H9 (cell line): ENCODE data around the gene APOBEC3G. TPM values are rescaled to one million over a fixed set of nuclear protein-coding genes. Genes with fewer than 3 reads are reported as not detected.

Experiments
- DNase-seq: peaks from one replicate; pipeline ENCODE4 v3.0.0-alpha.2; 2017
- H2AFZ ChIP-seq: one replicate; pipeline ENCODE4 v1.6.1; 2013; ENCODE audit warnings: mild to moderate bottlenecking, low read length, control low read depth, moderate library complexity
- H2AK5ac ChIP-seq: 2 replicates; pipeline ENCODE4 v1.6.1; 2013; ENCODE audit warnings: low read length, control low read depth, mixed read lengths; ENCODE audit not compliant: insufficient read length
- H2BK120ac ChIP-seq: one replicate; pipeline ENCODE4 v1.6.1; 2013; ENCODE audit warnings: low read depth, mild to moderate bottlenecking, low read length, control low read depth, inconsistent platforms; ENCODE audit not compliant: poor library complexity, severe bottlenecking
- H2BK12ac ChIP-seq: 2 replicates; pipeline ENCODE4 v1.6.1; 2013; ENCODE audit warnings: low read length, control low read depth, mixed read lengths, low read depth; ENCODE audit not compliant: insufficient read length
- H2BK15ac ChIP-seq: 2 replicates; pipeline ENCODE4 v1.6.1; 2013; ENCODE audit warnings: low read depth, low read length, control low read depth
- H2BK20ac ChIP-seq: one replicate; pipeline ENCODE4 v1.6.1; 2013; ENCODE audit warnings: low read depth, mild to moderate bottlenecking, low read length, control low read depth, inconsistent platforms; ENCODE audit not compliant: poor library complexity, severe bottlenecking
- H2BK5ac ChIP-seq: 2 replicates; pipeline ENCODE4 v1.6.1; 2013; ENCODE audit warnings: low read length, control low read depth, mixed read lengths; ENCODE audit not compliant: insufficient read length
- H3K14ac ChIP-seq: 2 replicates; pipeline ENCODE4 v1.6.1; 2013; ENCODE audit warnings: low read length, control low read depth; ENCODE audit not compliant: insufficient read depth
- H3K18ac ChIP-seq: 2 replicates; pipeline ENCODE4 v1.6.1; 2013; ENCODE audit warnings: low read depth, mild to moderate bottlenecking, mixed read lengths, low read length, control low read depth; ENCODE audit not compliant: insufficient read length
- H3K23ac ChIP-seq: 2 replicates; pipeline ENCODE4 v1.6.1; 2013; ENCODE audit warnings: low read length, control low read depth, mixed read lengths, low read depth; ENCODE audit not compliant: insufficient read length
- H3K23me2 ChIP-seq: 2 replicates; pipeline ENCODE4 v1.6.1; 2013; ENCODE audit warnings: low read depth, mild to moderate bottlenecking, mixed read lengths, low read length, control low read depth; ENCODE audit not compliant: insufficient read length, poor library complexity, severe bottlenecking
- H3K27ac ChIP-seq: 2 replicates; pipeline ENCODE4 v1.5.1; 2013; ENCODE audit warnings: low read length, control low read depth, mixed read lengths, low read depth; ENCODE audit not compliant: insufficient read length
- H3K27me3 ChIP-seq: 2 replicates; pipeline ENCODE4 v1.6.1; 2013; ENCODE audit warnings: low read length, control low read depth, inconsistent platforms; ENCODE audit not compliant: insufficient read depth
- H3K4ac ChIP-seq: 2 replicates; pipeline ENCODE4 v1.6.1; 2013; ENCODE audit warnings: low read depth, mild to moderate bottlenecking, control low read depth, inconsistent platforms, low read length, moderate library complexity
- H3K4me1 ChIP-seq: 2 replicates; pipeline ENCODE4 v1.6.1; 2013; ENCODE audit warnings: low read length, control low read depth, inconsistent platforms; ENCODE audit not compliant: insufficient read depth
- H3K4me2 ChIP-seq: 2 replicates; pipeline ENCODE4 v1.6.1; 2013; ENCODE audit warnings: low read length, control low read depth, mixed read lengths; ENCODE audit not compliant: insufficient read length, insufficient read depth
- H3K56ac ChIP-seq: 2 replicates; pipeline ENCODE4 v1.6.1; 2013; ENCODE audit warnings: low read depth, mild to moderate bottlenecking, mixed read lengths, low read length, control low read depth; ENCODE audit not compliant: insufficient read length
- H3K79me1 ChIP-seq: 2 replicates; pipeline ENCODE4 v1.6.1; 2013; ENCODE audit warnings: low read depth, mild to moderate bottlenecking, moderate library complexity, low read length, control low read depth, inconsistent platforms; ENCODE audit not compliant: insufficient read depth, poor library complexity, severe bottlenecking
- H3K79me2 ChIP-seq: 2 replicates; pipeline ENCODE4 v1.6.1; 2013; ENCODE audit warnings: low read length, control low read depth, inconsistent platforms; ENCODE audit not compliant: insufficient read depth
- H3K9ac ChIP-seq: 2 replicates; pipeline ENCODE4 v1.6.1; 2013; ENCODE audit warnings: low read length, control low read depth, mixed read lengths; ENCODE audit not compliant: insufficient read length; ENCODE audit errors: extremely low read depth
- H3K9me3 ChIP-seq: one replicate; pipeline ENCODE4 v1.6.1; 2013; ENCODE audit warnings: low read depth, low read length, inconsistent platforms; ENCODE audit not compliant: control insufficient read depth
- H3T11ph ChIP-seq: one replicate; pipeline ENCODE4 v1.6.1; 2013; ENCODE audit warnings: mild to moderate bottlenecking, low read length, control low read depth, inconsistent platforms
- H4K20me1 ChIP-seq: one replicate; pipeline ENCODE4 v1.6.1; 2013; ENCODE audit not compliant: control insufficient read depth, insufficient read length, insufficient read depth
- H4K5ac ChIP-seq: 2 replicates; pipeline ENCODE4 v1.6.1; 2013; ENCODE audit warnings: low read depth, mild to moderate bottlenecking, mixed read lengths, low read length, control low read depth; ENCODE audit not compliant: insufficient read length
- H4K8ac ChIP-seq: replicated peaks from 2 replicates; pipeline ENCODE4 v1.6.1; 2013; ENCODE audit warnings: low read length, control low read depth, mixed read lengths, low read depth; ENCODE audit not compliant: insufficient read length
- H4K91ac ChIP-seq: 2 replicates; pipeline ENCODE4 v1.6.1; 2013; ENCODE audit warnings: low read depth, mild to moderate bottlenecking, moderate library complexity, mixed read lengths, low read length, control low read depth; ENCODE audit not compliant: insufficient read length
- H3K27ac Mint-ChIP-seq, 3 experiments: 2 replicates in 2 of 3; 3 replicates in 1 of 3; pipeline ENCODE4 v1.8.0; 2020 to 2021; ENCODE audit warnings: mixed read lengths in 3 of 3, mild to moderate bottlenecking in 1 of 3, moderate library complexity in 1 of 3
- H3K27me3 Mint-ChIP-seq: 2 replicates; pipeline ENCODE4 v1.8.0; 2021; ENCODE audit warnings: low read depth, mild to moderate bottlenecking, moderate library complexity, mixed read lengths
- H3K36me3 Mint-ChIP-seq, 3 experiments: 2 replicates in 2 of 3; 3 replicates in 1 of 3; pipeline ENCODE4 v1.8.0; 2020 to 2021; ENCODE audit warnings: low read depth in 3 of 3, mixed read lengths in 3 of 3; ENCODE audit not compliant: insufficient read depth in 1 of 3
- H3K4me1 Mint-ChIP-seq, 2 experiments: 2 replicates each; pipeline ENCODE4 v1.8.0; 2020; ENCODE audit warnings: mixed read lengths in 2 of 2
- H3K4me3 Mint-ChIP-seq, 2 experiments: 2 replicates in 1 of 2; 3 replicates in 1 of 2; pipeline ENCODE4 v1.8.0; 2020 to 2021; ENCODE audit warnings: mild to moderate bottlenecking in 2 of 2, mixed read lengths in 2 of 2, moderate library complexity in 1 of 2
- H3K9me3 Mint-ChIP-seq, 2 experiments: 2 replicates in 1 of 2; 3 replicates in 1 of 2; pipeline ENCODE4 v1.8.0; 2020; ENCODE audit warnings: mild to moderate bottlenecking in 2 of 2, mixed read lengths in 2 of 2, moderate library complexity in 1 of 2
- WGBS: extraction: QIAGEN DNeasy Blood & Tissue Kit; methylation state at CpG from one replicate; pipeline ENCODE4 v1.1.7; 2013; ENCODE audit warnings: missing lambda C conversion rate, low lambda C conversion rate, mixed read lengths; ENCODE audit not compliant: insufficient read length; ENCODE audit errors: extremely low coverage; 5-methylcytosine and 5-hydroxymethylcytosine counted together
- total RNA-seq: library from RNA; stranded (reverse); gene quantifications from 2 replicates; pipeline ENCODE4 v1.2.1, GENCODE V29; 2021
- TF ChIP-seq, protein P1 (sequence below): fragments of 200-600 bp; sonication (generic); conservative IDR thresholded peaks from 3 replicates; pipeline ENCODE4 v1.8.0; 2021; ENCODE audit warnings: antibody characterized with exemption, mild to moderate bottlenecking

Gene APOBEC3G
- total RNA-seq, 1 experiment from 2014 or later, result 2.4 TPM

DNA sequence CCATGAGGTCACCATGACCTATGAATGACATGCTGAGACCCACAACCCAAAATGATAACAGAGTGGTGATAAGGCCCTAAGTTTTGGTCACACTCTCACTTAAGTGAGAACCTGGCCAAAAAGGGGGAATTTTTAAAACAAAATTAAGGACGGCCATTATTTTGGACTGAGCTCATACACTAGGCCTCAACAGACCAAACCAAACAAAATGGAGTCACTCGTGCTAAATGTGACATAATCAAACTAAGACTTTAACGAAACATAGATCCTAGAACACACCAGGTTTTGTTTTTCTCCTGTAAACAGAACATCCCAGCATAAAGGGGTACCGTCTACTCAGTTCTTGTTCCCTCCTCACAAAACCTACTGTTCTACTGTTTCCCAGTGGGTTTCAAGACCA lies 31.4 kb downstream of the APOBEC3G start:
- H2BK5ac ChIP-seq, result no peak overlapping the region
- H3K79me1 ChIP-seq, result no peaks in the 10 kb centered on the region
- no peak overlapping the region for H2BK15ac ChIP-seq
- Mint-ChIP-seq H3K36me3 (no peaks in the 10 kb centered on the region), H3K4me3 (no peak overlapping the region), H3K9me3 (peaks cover 0 to 3% of the 10 kb centered on the region in 2 experiments; a peak in 1 of 5 replicates), H3K27me3 (no peaks in the 10 kb centered on the region), H3K4me1 (peaks cover 14 to 18% of the 10 kb centered on the region in 2 experiments), H3K27ac (no peak overlapping the region)
- no peak overlapping the region for H2AK5ac ChIP-seq
- no peaks in the 10 kb centered on the region; the same call in 1 of the 2 replicates for H3K27me3 ChIP-seq
- no peak overlapping the region for H3K27ac ChIP-seq
- H4K91ac ChIP-seq, result no peak overlapping the region
- H2BK20ac ChIP-seq, result no peak overlapping the region
- H3K79me2 ChIP-seq, result no peaks in the 10 kb centered on the region
- H3T11ph ChIP-seq, result no peak overlapping the region
- no peak overlapping the region for H3K23ac ChIP-seq
- H3K56ac ChIP-seq, result no peak overlapping the region
- no peak overlapping the region for H3K4ac ChIP-seq
- H3K14ac ChIP-seq, result no peak overlapping the region
- WGBS, result no CpG with 5 or more reads among the region's 4 CpGs
- H2AFZ ChIP-seq, result no peak overlapping the region
- no peak overlapping the region for H4K8ac ChIP-seq
- H3K23me2 ChIP-seq, result no peaks in the 10 kb centered on the region
- no peak for DNase-seq
- TF ChIP-seq, protein P1, sequence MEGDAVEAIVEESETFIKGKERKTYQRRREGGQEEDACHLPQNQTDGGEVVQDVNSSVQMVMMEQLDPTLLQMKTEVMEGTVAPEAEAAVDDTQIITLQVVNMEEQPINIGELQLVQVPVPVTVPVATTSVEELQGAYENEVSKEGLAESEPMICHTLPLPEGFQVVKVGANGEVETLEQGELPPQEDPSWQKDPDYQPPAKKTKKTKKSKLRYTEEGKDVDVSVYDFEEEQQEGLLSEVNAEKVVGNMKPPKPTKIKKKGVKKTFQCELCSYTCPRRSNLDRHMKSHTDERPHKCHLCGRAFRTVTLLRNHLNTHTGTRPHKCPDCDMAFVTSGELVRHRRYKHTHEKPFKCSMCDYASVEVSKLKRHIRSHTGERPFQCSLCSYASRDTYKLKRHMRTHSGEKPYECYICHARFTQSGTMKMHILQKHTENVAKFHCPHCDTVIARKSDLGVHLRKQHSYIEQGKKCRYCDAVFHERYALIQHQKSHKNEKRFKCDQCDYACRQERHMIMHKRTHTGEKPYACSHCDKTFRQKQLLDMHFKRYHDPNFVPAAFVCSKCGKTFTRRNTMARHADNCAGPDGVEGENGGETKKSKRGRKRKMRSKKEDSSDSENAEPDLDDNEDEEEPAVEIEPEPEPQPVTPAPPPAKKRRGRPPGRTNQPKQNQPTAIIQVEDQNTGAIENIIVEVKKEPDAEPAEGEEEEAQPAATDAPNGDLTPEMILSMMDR, result no peak
- H4K20me1 ChIP-seq, result no peaks in the 10 kb centered on the region
- H3K4me2 ChIP-seq, result no peak overlapping the region
- no peak overlapping the region for H2BK120ac ChIP-seq
- no peak overlapping the region for H4K5ac ChIP-seq
- no peak overlapping the region for H3K18ac ChIP-seq
- no peaks in the 10 kb centered on the region for H3K9me3 ChIP-seq
- no peak overlapping the region for H3K9ac ChIP-seq
- no peak overlapping the region for H2BK12ac ChIP-seq
- peaks cover 3% of the 10 kb centered on the region; the same call in 1 of the 2 replicates for H3K4me1 ChIP-seq
